ENCODE data around the gene BBS7. TPM values are rescaled to one million over a fixed set of nuclear protein-coding genes. Genes with fewer than 3 reads are reported as not detected.

Gene BBS7
- total and polyA plus RNA-seq, 2 of the 13 experiments (the other 11 are each of a cell fraction or from before 2014, with no cell fraction given), result 9.0 to 15.7 TPM

- TF ChIP-seq SMAD3 (CRISPR knock-in tag; IDR thresholded peaks at IDR 0.05) (peak; percentile 34; the same call in 1 of the 2 replicates), POLR2A (IDR thresholded peaks at IDR 0.05; ENCODE audit: insufficient read depth in 1 of 2, low read depth in 2 of 2, low read length in 2 of 2) (peak; percentile 88 to 92), DNMT1 (CRISPR knock-in tag; IDR thresholded peaks at IDR 0.05) (no peak), RERE (CRISPR knock-in tag; IDR thresholded peaks at IDR 0.05; ENCODE audit: low read depth) (0 out of 2 replicates have a peak, but pooled peaks have one; percentile 40), SPEN (CRISPR knock-in tag; IDR thresholded peaks at IDR 0.05; ENCODE audit: low read depth) (peak; percentile 92), HDAC2 (CRISPR knock-in tag; IDR thresholded peaks at IDR 0.05) (peak; percentile 80; the same call in 1 of the 2 replicates), ASH2L (IDR thresholded peaks at IDR 0.05; ENCODE audit: insufficient read length, low read depth, low read length) (peak; percentile 99), ZNF274 (CRISPR knock-in tag; IDR thresholded peaks at IDR 0.05) (peak; percentile 77; the same call in 1 of the 2 replicates), REPIN1 (CRISPR knock-in tag; IDR thresholded peaks at IDR 0.05; ENCODE audit: borderline replicate concordance, low read depth) (peak; percentile 77; the same call in 1 of the 2 replicates), NFE2L1 (CRISPR knock-in tag; IDR thresholded peaks at IDR 0.05; ENCODE audit: borderline replicate concordance) (no peak), ATF2 (CRISPR knock-in tag; IDR thresholded peaks at IDR 0.05) (peak; percentile 76; the same call in 1 of the 2 replicates), ZNF580 (CRISPR knock-in tag; IDR thresholded peaks at IDR 0.05; ENCODE audit: borderline replicate concordance, low read depth) (peak; percentile 87; the same call in 1 of the 2 replicates), ZNF841 (CRISPR knock-in tag; IDR thresholded peaks at IDR 0.05; ENCODE audit: borderline replicate concordance) (peak; percentile 80; the same call in 1 of the 2 replicates), ZNF768 (CRISPR knock-in tag; IDR thresholded peaks at IDR 0.05) (peak; percentile 32; the same call in 1 of the 2 replicates), ZNF501 (CRISPR knock-in tag; IDR thresholded peaks at IDR 0.05) (peak; percentile 91), NFAT5 (CRISPR knock-in tag; IDR thresholded peaks at IDR 0.05) (0 out of 2 replicates have a peak, but pooled peaks have one; percentile 31), FOXM1 (CRISPR knock-in tag; IDR thresholded peaks at IDR 0.05) (no peak)
Measured at GRCh38 chr4:121800961-121801714, 69.1 kb downstream of the BBS7 start, which contains the start of gene EXOSC9 (continued).

Data from HepG2 (cell line).